B cell (primary cell): ENCODE measurements around the gene SOX18. TPM values are rescaled to one million over a fixed set of nuclear protein-coding genes. Genes with fewer than 3 reads are reported as not detected.

Source experiments
- ATAC-seq: fragments of 200-7000 bp; cut with Tn5 transposase; one replicate; pipeline ENCODE4 v1.10.0; 2021; ENCODE audit warnings: low read depth, mild to moderate bottlenecking, moderate number of reproducible peaks, moderate library complexity
- CTCF ChIA-PET: fragments of 350-600 bp; sonication (Branson Sonifier 250); formaldehyde crosslinking; loops from one replicate; lab custom pipeline; 2021; ENCODE audit warnings: antibody characterized with exemption, inconsistent platforms; lab: Charles Lee
- POLR2A ChIA-PET: fragments of 350-600 bp; sonication (Branson Sonifier 250); formaldehyde crosslinking; loops from one replicate; lab custom pipeline; 2021; ENCODE audit warnings: antibody characterized with exemption; lab: Charles Lee
- DNase-seq: peaks from one replicate; pipeline ENCODE4 v3.0.0; 2013
- H2AFZ ChIP-seq: 2 replicates; pipeline ENCODE4 v1.6.1; 2012; ENCODE audit warnings: mild to moderate bottlenecking, low read depth, low read length; ENCODE audit not compliant: insufficient read depth, poor library complexity, severe bottlenecking
- H3K27ac ChIP-seq, 2 donors: 1 replicate in 1 of 2; 2 replicates in 1 of 2; pipeline ENCODE4 v1.5.1; 2012 to 2013; ENCODE audit warnings: low read length in 2 of 2, mild to moderate bottlenecking in 2 of 2, moderate library complexity in 1 of 2
- H3K27me3 ChIP-seq, 4 experiments: fragments of 200-600 bp in 1 of 4; sonication (generic) in 1 of 4; replicated peaks in 1 of 4; 1 replicate in 2 of 4; 2 replicates in 2 of 4; pipeline versions ENCODE4 v1.6.1 to v1.7.0; 2013 to 2016; ENCODE audit warnings: low read length in 3 of 4, mild to moderate bottlenecking in 2 of 4, mixed read lengths in 1 of 4, moderate library complexity in 1 of 4; ENCODE audit not compliant: insufficient read depth in 4 of 4, control insufficient read depth in 3 of 4; ENCODE audit errors: control extremely low read depth in 1 of 4
- H3K36me3 ChIP-seq, 2 experiments: replicated peaks in 1 of 2; 1 replicate in 1 of 2; 2 replicates in 1 of 2; pipeline versions ENCODE4 v1.6.1 to v1.7.1; 2013; ENCODE audit warnings: low read length in 1 of 2; ENCODE audit not compliant: insufficient read depth in 2 of 2, control insufficient read depth in 1 of 2; ENCODE audit errors: control extremely low read depth in 1 of 2, extremely low read depth in 1 of 2
- H3K4me1 ChIP-seq, 2 donors: fragments of 200-600 bp in 1 of 2; sonication (generic) in 1 of 2; 1 replicate in 1 of 2; 2 replicates in 1 of 2; pipeline versions ENCODE4 v1.5.1 to v1.6.1; 2013 to 2017; ENCODE audit warnings: low read length in 2 of 2; ENCODE audit not compliant: control insufficient read depth in 2 of 2, insufficient read depth in 2 of 2
- H3K4me2 ChIP-seq: replicated peaks from 2 replicates; pipeline ENCODE3; 2012; ENCODE audit warnings: mild to moderate bottlenecking, low read depth, low read length; ENCODE audit not compliant: poor library complexity, severe bottlenecking
- H3K4me3 ChIP-seq, 5 experiments: fragments of 200-600 bp in 1 of 5; sonication (generic) in 1 of 5; 1 replicate in 3 of 5; 2 replicates in 2 of 5; pipeline versions ENCODE4 v1.5.1 to v1.7.0; 2011 to 2016; ENCODE audit warnings: low read length in 4 of 5, mild to moderate bottlenecking in 4 of 5, low read depth in 2 of 5, control low read depth in 1 of 5, moderate library complexity in 1 of 5; ENCODE audit not compliant: insufficient read depth in 1 of 5; ENCODE audit errors: control extremely low read depth in 1 of 5, extremely low read depth in 1 of 5
- H3K79me2 ChIP-seq: fragments of 200-600 bp; sonication (generic); one replicate; pipeline ENCODE4 v1.6.0; 2016; ENCODE audit warnings: low read length; ENCODE audit not compliant: control insufficient read depth, insufficient read depth
- H3K9ac ChIP-seq: fragments of 200-600 bp; sonication (generic); 2 replicates; pipeline ENCODE4 v1.6.1; 2017; ENCODE audit warnings: mild to moderate bottlenecking, low read length, moderate library complexity
- H3K9me3 ChIP-seq, 3 donors: one replicate each; pipeline versions ENCODE4 v1.6.1 to v1.7.1; 2013; ENCODE audit warnings: low read length in 2 of 3; ENCODE audit not compliant: control insufficient read depth in 2 of 3, insufficient read depth in 1 of 3; ENCODE audit errors: control extremely low read depth in 1 of 3
- H4K20me1 ChIP-seq: 2 replicates; pipeline ENCODE4 v1.6.0; 2012; ENCODE audit warnings: mild to moderate bottlenecking, low read length; ENCODE audit not compliant: insufficient read depth, control insufficient read depth, poor library complexity, severe bottlenecking
- H3K27ac Mint-ChIP-seq: one replicate; pipeline ENCODE4 v1.8.0; 2021; ENCODE audit warnings: mixed read lengths
- H3K27me3 Mint-ChIP-seq: one replicate; pipeline ENCODE4 v1.8.0; 2021; ENCODE audit warnings: mixed read lengths
- H3K4me1 Mint-ChIP-seq: one replicate; pipeline ENCODE4 v1.8.0; 2021; ENCODE audit warnings: mixed read lengths
- H3K4me3 Mint-ChIP-seq: one replicate; pipeline ENCODE4 v1.8.0; 2021; ENCODE audit warnings: mixed read lengths
- H3K9me3 Mint-ChIP-seq: one replicate; pipeline ENCODE4 v1.8.0; 2022; ENCODE audit warnings: mixed read lengths; ENCODE audit not compliant: insufficient read depth
- EZH2 ChIP-seq: IDR thresholded peaks from 2 replicates; pipeline ENCODE4 v1.6.1; 2012; ENCODE audit warnings: borderline replicate concordance, low read depth, mild to moderate bottlenecking, moderate library complexity, low read length; ENCODE audit not compliant: insufficient read depth, poor library complexity, severe bottlenecking
- WGBS: methylation state at CpG from one replicate; pipeline ENCODE4 v1.1.5; 2013; ENCODE audit warnings: missing lambda C conversion rate; ENCODE audit not compliant: insufficient coverage; 5-methylcytosine and 5-hydroxymethylcytosine counted together
- intact Hi-C: fragments of 100-400 bp; cut with micrococcal nuclease; formaldehyde crosslinking; loops from one replicate; pipeline ENCODE4 v1.10.0; 2022
- polyA plus RNA-seq: library from polyadenylated mRNA; depleted of rRNA; stranded (reverse); fragments of >200 nt; gene quantifications from 2 replicates; pipeline ENCODE4 v1.2.3, GENCODE V29; 2012
- total RNA-seq, 2 donors: library from RNA; stranded (reverse); fragments of 120-200 nt in 1 of 2; gene quantifications; 1 replicate in 1 of 2; 2 replicates in 1 of 2; pipeline versions ENCODE4 v1.2.3 to v1.2.4, GENCODE V29; 2013 to 2022
- TF ChIP-seq, protein P1 (sequence below): fragments of 200-600 bp; IDR thresholded peaks from one replicate; pipeline ENCODE4 v1.8.0; 2022; ENCODE audit warnings: antibody characterized with exemption, mild to moderate bottlenecking

SOX18 gene
- total and polyA plus RNA-seq, 2 donors (not counting 1 experiment from before 2014, with no cell fraction given), result not detected

DNA sequence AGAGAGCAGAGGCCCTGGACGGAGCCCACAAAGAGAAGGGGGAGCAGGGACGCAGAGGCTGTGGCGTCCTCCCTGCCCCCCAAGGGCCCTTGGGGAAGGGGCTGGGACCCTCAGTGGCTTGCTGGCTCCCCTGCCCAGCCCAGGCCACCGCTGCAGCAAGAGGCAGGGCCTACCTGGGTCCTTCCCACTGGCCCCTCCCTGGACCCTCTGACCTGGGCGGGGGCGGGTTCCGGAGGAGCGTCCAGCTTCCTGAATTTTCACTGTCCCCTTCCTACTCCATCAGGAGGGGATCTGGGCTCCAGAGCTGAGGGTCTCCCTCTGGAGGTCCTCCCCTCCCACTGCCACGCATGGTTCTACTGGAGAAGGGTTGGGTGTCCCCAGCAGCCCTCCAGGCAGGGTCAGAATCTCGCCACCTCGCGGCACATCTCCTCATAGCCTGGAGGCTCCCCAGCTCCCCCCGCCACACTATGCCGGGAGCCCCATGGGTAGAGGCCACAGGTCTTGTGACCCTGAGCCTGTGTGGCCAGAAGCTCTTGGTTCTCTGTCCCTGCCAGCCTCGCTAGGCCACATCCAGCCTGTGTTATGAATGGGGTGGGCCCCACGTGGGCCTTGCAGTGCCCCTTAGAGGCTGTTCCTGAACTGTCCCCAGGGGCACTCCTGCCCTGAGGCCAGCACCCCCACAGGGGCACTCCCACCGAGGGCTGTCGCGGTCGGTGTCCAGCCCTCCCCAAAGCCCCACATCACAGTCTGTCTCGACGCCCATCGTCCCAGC lies 1.0 kb upstream of the SOX18 start:
- WGBS, result 68% methylated on average over 21 of the region's 23 CpGs
- H3K27me3 ChIP-seq, result peaks cover 0 to 68% (median 29%) of the 10 kb centered on the region in 4 experiments
- H3K4me2 ChIP-seq, result peak overlapping the region; percentile 58
- TF ChIP-seq, protein P1, sequence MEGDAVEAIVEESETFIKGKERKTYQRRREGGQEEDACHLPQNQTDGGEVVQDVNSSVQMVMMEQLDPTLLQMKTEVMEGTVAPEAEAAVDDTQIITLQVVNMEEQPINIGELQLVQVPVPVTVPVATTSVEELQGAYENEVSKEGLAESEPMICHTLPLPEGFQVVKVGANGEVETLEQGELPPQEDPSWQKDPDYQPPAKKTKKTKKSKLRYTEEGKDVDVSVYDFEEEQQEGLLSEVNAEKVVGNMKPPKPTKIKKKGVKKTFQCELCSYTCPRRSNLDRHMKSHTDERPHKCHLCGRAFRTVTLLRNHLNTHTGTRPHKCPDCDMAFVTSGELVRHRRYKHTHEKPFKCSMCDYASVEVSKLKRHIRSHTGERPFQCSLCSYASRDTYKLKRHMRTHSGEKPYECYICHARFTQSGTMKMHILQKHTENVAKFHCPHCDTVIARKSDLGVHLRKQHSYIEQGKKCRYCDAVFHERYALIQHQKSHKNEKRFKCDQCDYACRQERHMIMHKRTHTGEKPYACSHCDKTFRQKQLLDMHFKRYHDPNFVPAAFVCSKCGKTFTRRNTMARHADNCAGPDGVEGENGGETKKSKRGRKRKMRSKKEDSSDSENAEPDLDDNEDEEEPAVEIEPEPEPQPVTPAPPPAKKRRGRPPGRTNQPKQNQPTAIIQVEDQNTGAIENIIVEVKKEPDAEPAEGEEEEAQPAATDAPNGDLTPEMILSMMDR, result no peak
- no peak for TF ChIP-seq EZH2
- ChIA-PET CTCF (interaction anchor here (0.6 to 1.5 kb wide), 2 partner anchors 10 to 89 kb away, joined by 3 read pairs; no protein-coding TSS in a partner anchor), POLR2A (no interaction called here)
- H3K4me1 ChIP-seq, result peaks cover 9 to 11% of the 10 kb centered on the region in 2 donors
- peaks cover 10% of the 10 kb centered on the region for H3K4me1 Mint-ChIP-seq
- H3K79me2 ChIP-seq, result no peaks in the 10 kb centered on the region
- H3K4me3 ChIP-seq, result no peak overlapping the region
- H3K27ac Mint-ChIP-seq, result no peak overlapping the region
- no peaks in the 10 kb centered on the region for H3K9me3 Mint-ChIP-seq
- H4K20me1 ChIP-seq, result no peaks in the 10 kb centered on the region
- H3K9ac ChIP-seq, result peak overlapping the region; percentile 15
- ATAC-seq (no peak), DNase-seq (no peak)
- no peak overlapping the region for H3K27ac ChIP-seq
- H3K27me3 Mint-ChIP-seq, result peaks cover 46% of the 10 kb centered on the region
- H2AFZ ChIP-seq, result no peak overlapping the region
- no peaks in the 10 kb centered on the region for H3K36me3 ChIP-seq
- intact Hi-C loops, result no loop called here
- peak overlapping the region; percentile 37 for H3K4me3 Mint-ChIP-seq
- peaks cover 0 to 13% (median 0%) of the 10 kb centered on the region in 3 donors for H3K9me3 ChIP-seq

DNA sequence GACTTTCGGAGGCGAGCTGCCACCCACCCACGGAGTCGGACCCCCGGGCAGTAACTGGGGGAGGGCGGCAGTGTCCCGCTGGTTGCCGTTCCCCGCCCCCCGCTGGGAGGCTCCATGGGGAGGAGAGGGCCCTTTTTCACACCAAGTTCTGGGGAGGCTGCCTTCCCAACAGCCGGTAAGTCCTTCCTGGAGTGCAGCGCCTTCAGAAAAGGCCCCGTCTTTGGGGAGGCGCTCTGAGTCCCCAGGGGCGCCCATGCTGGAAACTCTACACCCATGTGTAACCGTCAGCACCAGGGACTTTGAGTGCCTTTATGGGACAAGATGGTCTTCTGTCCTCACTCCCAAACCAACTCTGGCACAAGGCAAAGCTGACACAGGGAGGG lies 430 bp upstream of the SOX18 start:
- ChIA-PET POLR2A (no interaction called here), CTCF (interaction anchor here (0.6 to 1.5 kb wide), 2 partner anchors 10 to 89 kb away, joined by 3 read pairs; no protein-coding TSS in a partner anchor)
- Mint-ChIP-seq H3K9me3 (no peaks in the 10 kb centered on the region), H3K27ac (no peak overlapping the region), H3K27me3 (peaks cover 41% of the 10 kb centered on the region), H3K4me1 (peaks cover 10% of the 10 kb centered on the region), H3K4me3 (peak overlapping the region; percentile 55)
- no peak for ATAC-seq
- Histone ChIP-seq H3K27me3 (peaks cover 0 to 70% (median 29%) of the 10 kb centered on the region in 4 experiments), H4K20me1 (no peaks in the 10 kb centered on the region), H3K4me1 (peaks cover 9 to 11% of the 10 kb centered on the region in 2 donors), H3K4me2 (peak overlapping the region; percentile 58), H2AFZ (no peak overlapping the region), H3K79me2 (no peaks in the 10 kb centered on the region), H3K9ac (peak overlapping the region; percentile 15), H3K9me3 (peaks cover 0 to 10% (median 0%) of the 10 kb centered on the region in 3 donors), H3K4me3 (no peak overlapping the region), H3K36me3 (no peaks in the 10 kb centered on the region), H3K27ac (no peak overlapping the region)
- no peak for DNase-seq
- intact Hi-C loops, result no loop called here
- WGBS, result 7% methylated on average over 11 of the region's 16 CpGs
- TF ChIP-seq EZH2, result no peak
- TF ChIP-seq, protein P1, result no peak
